ENCODE results near the gene NR0B1. TPM values are rescaled to one million over a fixed set of nuclear protein-coding genes. Genes with fewer than 3 reads are reported as not detected.

Gene NR0B1
- total and polyA plus RNA-seq, 2 experiments from 2014 or later: 0.54 TPM; not detected in 1

DNA sequence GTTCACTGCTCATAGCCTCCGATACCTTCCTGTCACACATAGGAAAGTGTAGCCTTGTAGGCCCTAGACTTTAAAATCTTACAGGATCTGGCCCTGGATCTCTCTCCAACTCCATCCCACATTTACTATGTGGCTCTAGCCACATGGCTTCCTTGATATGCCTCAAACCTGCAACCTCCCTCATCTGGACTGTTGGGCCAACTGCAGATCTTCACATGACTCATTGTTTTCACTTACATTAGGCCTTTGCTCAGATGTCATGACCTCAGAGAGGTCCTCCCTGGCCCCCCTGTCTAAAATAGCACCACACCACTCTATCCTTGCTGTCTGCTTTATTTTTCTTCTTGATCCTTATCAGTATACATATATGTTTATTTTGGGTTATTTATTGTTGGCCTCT is 8.1 kb upstream of the NR0B1 start:
- Histone ChIP-seq H3K27me3 (no peaks in the 10 kb centered on the region), H3K4me1 (ENCODE audit: low read depth) (no peaks in the 10 kb centered on the region), H3K9me3 (ENCODE audit: low read depth) (no peaks in the 10 kb centered on the region), H3K27ac (no peak overlapping the region), H3K36me3 (no peaks in the 10 kb centered on the region), H3K4me3 (no peak overlapping the region)
- no peak for DNase-seq (ENCODE audit: low read depth in 1 of 2, low spot score in 1 of 2)
- TF ChIP-seq, protein P1, sequence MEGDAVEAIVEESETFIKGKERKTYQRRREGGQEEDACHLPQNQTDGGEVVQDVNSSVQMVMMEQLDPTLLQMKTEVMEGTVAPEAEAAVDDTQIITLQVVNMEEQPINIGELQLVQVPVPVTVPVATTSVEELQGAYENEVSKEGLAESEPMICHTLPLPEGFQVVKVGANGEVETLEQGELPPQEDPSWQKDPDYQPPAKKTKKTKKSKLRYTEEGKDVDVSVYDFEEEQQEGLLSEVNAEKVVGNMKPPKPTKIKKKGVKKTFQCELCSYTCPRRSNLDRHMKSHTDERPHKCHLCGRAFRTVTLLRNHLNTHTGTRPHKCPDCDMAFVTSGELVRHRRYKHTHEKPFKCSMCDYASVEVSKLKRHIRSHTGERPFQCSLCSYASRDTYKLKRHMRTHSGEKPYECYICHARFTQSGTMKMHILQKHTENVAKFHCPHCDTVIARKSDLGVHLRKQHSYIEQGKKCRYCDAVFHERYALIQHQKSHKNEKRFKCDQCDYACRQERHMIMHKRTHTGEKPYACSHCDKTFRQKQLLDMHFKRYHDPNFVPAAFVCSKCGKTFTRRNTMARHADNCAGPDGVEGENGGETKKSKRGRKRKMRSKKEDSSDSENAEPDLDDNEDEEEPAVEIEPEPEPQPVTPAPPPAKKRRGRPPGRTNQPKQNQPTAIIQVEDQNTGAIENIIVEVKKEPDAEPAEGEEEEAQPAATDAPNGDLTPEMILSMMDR (IDR thresholded peaks at IDR 0.05; ENCODE audit: low read depth, low read length): no peak

- no peak overlapping the region for H3K27ac ChIP-seq
- H3K4me3 ChIP-seq: no peak overlapping the region
- no peaks in the 10 kb centered on the region for H3K36me3 ChIP-seq
- TF ChIP-seq, protein P1 (IDR thresholded peaks at IDR 0.05; ENCODE audit: low read depth, low read length): no peak
- DNase-seq (ENCODE audit: low read depth in 1 of 2, low spot score in 1 of 2): no peak
- no peaks in the 10 kb centered on the region for H3K4me1 ChIP-seq (ENCODE audit: low read depth)
- peaks cover 20% of the 10 kb centered on the region for H3K27me3 ChIP-seq
- H3K9me3 ChIP-seq (ENCODE audit: low read depth): no peaks in the 10 kb centered on the region
These were observed 4.1 kb upstream of the NR0B1 start for GRCh38 chrX:30313322-30313721.

DNA sequence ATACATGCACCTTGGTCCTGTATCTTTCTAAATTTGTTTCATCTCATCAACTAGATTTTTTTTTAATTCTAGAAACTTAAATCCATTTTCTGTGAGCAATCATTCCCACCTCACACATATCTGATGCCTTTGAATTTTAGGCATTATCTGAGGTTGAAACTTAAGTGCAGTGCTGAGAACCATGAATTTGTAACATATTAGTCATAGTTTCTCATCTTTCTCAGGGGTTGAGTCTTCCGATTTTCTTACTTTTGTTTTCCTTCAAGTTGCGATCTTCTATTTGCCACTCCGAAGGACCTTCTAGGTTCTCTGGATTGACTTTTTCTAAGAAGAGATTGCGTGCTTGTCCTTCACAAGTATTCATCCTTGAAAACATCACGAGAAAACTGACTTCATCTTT is 3.7 kb upstream of the NR0B1 start:
- DNase-seq (ENCODE audit: low read depth in 1 of 2, low spot score in 1 of 2): no peak
- Histone ChIP-seq H3K9me3 (ENCODE audit: low read depth) (no peaks in the 10 kb centered on the region), H3K4me1 (ENCODE audit: low read depth) (no peaks in the 10 kb centered on the region), H3K4me3 (no peak overlapping the region), H3K36me3 (no peaks in the 10 kb centered on the region), H3K27ac (no peak overlapping the region), H3K27me3 (peaks cover 24% of the 10 kb centered on the region)
- TF ChIP-seq, protein P1 (IDR thresholded peaks at IDR 0.05; ENCODE audit: low read depth, low read length): no peak

GRCh38 chrX:30310429-30311206 is 1.4 kb upstream of the NR0B1 start:
- no peaks in the 10 kb centered on the region for H3K4me1 ChIP-seq (ENCODE audit: low read depth)
- H3K27me3 ChIP-seq: peaks cover 25% of the 10 kb centered on the region
- DNase-seq (ENCODE audit: low read depth in 1 of 2, low spot score in 1 of 2): no peak
- no peaks in the 10 kb centered on the region for H3K36me3 ChIP-seq
- H3K9me3 ChIP-seq (ENCODE audit: low read depth): no peaks in the 10 kb centered on the region
- no peak overlapping the region for H3K4me3 ChIP-seq
- TF ChIP-seq, protein P1 (IDR thresholded peaks at IDR 0.05; ENCODE audit: low read depth, low read length): no peak
- no peak overlapping the region for H3K27ac ChIP-seq

DNA sequence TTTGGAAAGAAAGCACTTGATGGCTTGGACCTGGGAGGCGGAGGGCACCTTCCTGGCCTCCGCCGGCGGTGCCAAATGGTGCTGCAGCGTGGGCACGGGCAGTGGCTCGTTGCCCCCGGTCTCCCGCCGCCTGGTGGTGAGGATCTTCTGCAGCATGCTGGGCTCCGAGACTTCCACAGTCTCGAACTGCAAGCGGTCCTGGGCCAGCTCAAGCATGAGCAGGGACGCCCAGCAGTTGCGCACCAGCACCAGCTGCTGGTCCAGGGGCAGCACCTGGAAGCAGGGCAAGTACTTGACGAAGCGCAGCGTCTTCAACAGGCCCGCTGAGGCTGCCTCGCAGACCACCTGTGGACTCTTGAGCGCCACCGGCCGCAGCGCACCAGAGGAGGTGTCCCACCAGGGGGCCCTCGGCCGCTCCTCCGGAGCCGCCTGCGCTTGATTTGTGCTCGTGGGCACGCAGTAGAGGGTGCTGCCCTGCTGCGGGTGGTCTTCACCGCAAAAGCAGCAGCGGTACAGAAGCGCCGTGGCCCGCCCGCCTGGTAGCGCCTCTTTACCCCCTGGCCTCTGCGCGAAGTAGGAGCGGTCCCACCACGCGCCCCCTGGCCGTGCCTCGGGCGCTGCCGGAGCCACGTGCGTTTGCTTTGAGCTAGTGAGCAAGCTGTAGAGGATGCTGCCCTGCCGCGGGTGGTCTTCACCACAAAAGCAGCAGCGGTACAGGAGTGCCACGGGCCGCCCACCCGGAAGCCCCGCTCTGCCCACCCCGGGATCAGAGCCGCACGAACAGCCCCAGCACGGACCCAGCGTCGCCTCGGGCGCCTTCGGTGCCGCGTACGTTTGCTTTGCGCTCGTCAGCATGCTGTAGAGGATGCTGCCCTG is 689 bp downstream of the NR0B1 start:
- H3K27ac ChIP-seq: no peak overlapping the region
- H3K4me3 ChIP-seq: peak overlapping the region; percentile 18
- no peaks in the 10 kb centered on the region for H3K36me3 ChIP-seq
- TF ChIP-seq, protein P1 (IDR thresholded peaks at IDR 0.05; ENCODE audit: low read depth, low read length): peak; percentile 26
- peak; percentile 16 to 51 for DNase-seq (ENCODE audit: low read depth in 1 of 2, low spot score in 1 of 2)
- H3K4me1 ChIP-seq (ENCODE audit: low read depth): no peaks in the 10 kb centered on the region
- H3K9me3 ChIP-seq (ENCODE audit: low read depth): no peaks in the 10 kb centered on the region
- H3K27me3 ChIP-seq: peaks cover 25% of the 10 kb centered on the region

All from cardiac muscle cell (in vitro differentiated cells and primary cell).